B cell (primary cell): Measurements from ENCODE around the gene ELP1. TPM values are rescaled to one million over a fixed set of nuclear protein-coding genes. Genes with fewer than 3 reads are reported as not detected.

Experiments used
- ATAC-seq: fragments of 200-7000 bp; cut with Tn5 transposase; one replicate; pipeline ENCODE4 v1.10.0; 2021; ENCODE audit warnings: low read depth, mild to moderate bottlenecking, moderate number of reproducible peaks, moderate library complexity
- CTCF ChIA-PET: fragments of 350-600 bp; sonication (Branson Sonifier 250); formaldehyde crosslinking; loops from one replicate; lab custom pipeline; 2021; ENCODE audit warnings: antibody characterized with exemption, inconsistent platforms; lab: Charles Lee
- POLR2A ChIA-PET: fragments of 350-600 bp; sonication (Branson Sonifier 250); formaldehyde crosslinking; loops from one replicate; lab custom pipeline; 2021; ENCODE audit warnings: antibody characterized with exemption; lab: Charles Lee
- DNase-seq: peaks from one replicate; pipeline ENCODE4 v3.0.0; 2013
- H2AFZ ChIP-seq: 2 replicates; pipeline ENCODE4 v1.6.1; 2012; ENCODE audit warnings: mild to moderate bottlenecking, low read depth, low read length; ENCODE audit not compliant: insufficient read depth, poor library complexity, severe bottlenecking
- H3K27ac ChIP-seq, 2 donors: 1 replicate in 1 of 2; 2 replicates in 1 of 2; pipeline ENCODE4 v1.5.1; 2012 to 2013; ENCODE audit warnings: low read length in 2 of 2, mild to moderate bottlenecking in 2 of 2, moderate library complexity in 1 of 2
- H3K27me3 ChIP-seq, 4 experiments: fragments of 200-600 bp in 1 of 4; sonication (generic) in 1 of 4; replicated peaks in 1 of 4; 1 replicate in 2 of 4; 2 replicates in 2 of 4; pipeline versions ENCODE4 v1.6.1 to v1.7.0; 2013 to 2016; ENCODE audit warnings: low read length in 3 of 4, mild to moderate bottlenecking in 2 of 4, mixed read lengths in 1 of 4, moderate library complexity in 1 of 4; ENCODE audit not compliant: insufficient read depth in 4 of 4, control insufficient read depth in 3 of 4; ENCODE audit errors: control extremely low read depth in 1 of 4
- H3K36me3 ChIP-seq, 2 experiments: replicated peaks in 1 of 2; 1 replicate in 1 of 2; 2 replicates in 1 of 2; pipeline versions ENCODE4 v1.6.1 to v1.7.1; 2013; ENCODE audit warnings: low read length in 1 of 2; ENCODE audit not compliant: insufficient read depth in 2 of 2, control insufficient read depth in 1 of 2; ENCODE audit errors: control extremely low read depth in 1 of 2, extremely low read depth in 1 of 2
- H3K4me1 ChIP-seq, 2 donors: fragments of 200-600 bp in 1 of 2; sonication (generic) in 1 of 2; 1 replicate in 1 of 2; 2 replicates in 1 of 2; pipeline versions ENCODE4 v1.5.1 to v1.6.1; 2013 to 2017; ENCODE audit warnings: low read length in 2 of 2; ENCODE audit not compliant: control insufficient read depth in 2 of 2, insufficient read depth in 2 of 2
- H3K4me2 ChIP-seq: replicated peaks from 2 replicates; pipeline ENCODE3; 2012; ENCODE audit warnings: mild to moderate bottlenecking, low read depth, low read length; ENCODE audit not compliant: poor library complexity, severe bottlenecking
- H3K4me3 ChIP-seq, 5 experiments: fragments of 200-600 bp in 1 of 5; sonication (generic) in 1 of 5; 1 replicate in 3 of 5; 2 replicates in 2 of 5; pipeline versions ENCODE4 v1.5.1 to v1.7.0; 2011 to 2016; ENCODE audit warnings: low read length in 4 of 5, mild to moderate bottlenecking in 4 of 5, low read depth in 2 of 5, control low read depth in 1 of 5, moderate library complexity in 1 of 5; ENCODE audit not compliant: insufficient read depth in 1 of 5; ENCODE audit errors: control extremely low read depth in 1 of 5, extremely low read depth in 1 of 5
- H3K79me2 ChIP-seq: fragments of 200-600 bp; sonication (generic); one replicate; pipeline ENCODE4 v1.6.0; 2016; ENCODE audit warnings: low read length; ENCODE audit not compliant: control insufficient read depth, insufficient read depth
- H3K9ac ChIP-seq: fragments of 200-600 bp; sonication (generic); 2 replicates; pipeline ENCODE4 v1.6.1; 2017; ENCODE audit warnings: mild to moderate bottlenecking, low read length, moderate library complexity
- H3K9me3 ChIP-seq, 3 donors: one replicate each; pipeline versions ENCODE4 v1.6.1 to v1.7.1; 2013; ENCODE audit warnings: low read length in 2 of 3; ENCODE audit not compliant: control insufficient read depth in 2 of 3, insufficient read depth in 1 of 3; ENCODE audit errors: control extremely low read depth in 1 of 3
- H4K20me1 ChIP-seq: 2 replicates; pipeline ENCODE4 v1.6.0; 2012; ENCODE audit warnings: mild to moderate bottlenecking, low read length; ENCODE audit not compliant: insufficient read depth, control insufficient read depth, poor library complexity, severe bottlenecking
- H3K27ac Mint-ChIP-seq: one replicate; pipeline ENCODE4 v1.8.0; 2021; ENCODE audit warnings: mixed read lengths
- H3K27me3 Mint-ChIP-seq: one replicate; pipeline ENCODE4 v1.8.0; 2021; ENCODE audit warnings: mixed read lengths
- H3K4me1 Mint-ChIP-seq: one replicate; pipeline ENCODE4 v1.8.0; 2021; ENCODE audit warnings: mixed read lengths
- H3K4me3 Mint-ChIP-seq: one replicate; pipeline ENCODE4 v1.8.0; 2021; ENCODE audit warnings: mixed read lengths
- H3K9me3 Mint-ChIP-seq: one replicate; pipeline ENCODE4 v1.8.0; 2022; ENCODE audit warnings: mixed read lengths; ENCODE audit not compliant: insufficient read depth
- CTCF ChIP-seq: fragments of 200-600 bp; IDR thresholded peaks from one replicate; pipeline ENCODE4 v1.8.0; 2022; ENCODE audit warnings: antibody characterized with exemption, mild to moderate bottlenecking
- EZH2 ChIP-seq: IDR thresholded peaks from 2 replicates; pipeline ENCODE4 v1.6.1; 2012; ENCODE audit warnings: borderline replicate concordance, low read depth, mild to moderate bottlenecking, moderate library complexity, low read length; ENCODE audit not compliant: insufficient read depth, poor library complexity, severe bottlenecking
- WGBS: methylation state at CpG from one replicate; pipeline ENCODE4 v1.1.5; 2013; ENCODE audit warnings: missing lambda C conversion rate; ENCODE audit not compliant: insufficient coverage; 5-methylcytosine and 5-hydroxymethylcytosine counted together
- intact Hi-C: fragments of 100-400 bp; cut with micrococcal nuclease; formaldehyde crosslinking; loops from one replicate; pipeline ENCODE4 v1.10.0; 2022
- polyA plus RNA-seq: library from polyadenylated mRNA; depleted of rRNA; stranded (reverse); fragments of >200 nt; gene quantifications from 2 replicates; pipeline ENCODE4 v1.2.3, GENCODE V29; 2012
- total RNA-seq, 2 donors: library from RNA; stranded (reverse); fragments of 120-200 nt in 1 of 2; gene quantifications; 1 replicate in 1 of 2; 2 replicates in 1 of 2; pipeline versions ENCODE4 v1.2.3 to v1.2.4, GENCODE V29; 2013 to 2022

The ELP1 gene
- total and polyA plus RNA-seq, 2 donors (not counting 1 experiment from before 2014, with no cell fraction given), result 20.8 to 29.4 TPM

GRCh38 chr9:108910914-108911313, 23.0 kb downstream of the ELP1 start:
- no peak for DNase-seq
- no peaks in the 10 kb centered on the region for H3K27me3 ChIP-seq
- no peak overlapping the region for H3K4me3 ChIP-seq
- H3K9ac ChIP-seq, result no peak overlapping the region
- H3K36me3 ChIP-seq, result peaks cover 2 to 83% of the 10 kb centered on the region in 2 experiments
- no peaks in the 10 kb centered on the region for H3K79me2 ChIP-seq
- H3K27ac ChIP-seq, result no peak overlapping the region
- H3K4me1 Mint-ChIP-seq, result no peaks in the 10 kb centered on the region
- CTCF ChIA-PET, result no interaction called here
- H3K4me1 ChIP-seq, result no peaks in the 10 kb centered on the region
- WGBS, result no CpG with 5 or more reads among the region's 2 CpGs
- H3K4me3 Mint-ChIP-seq, result no peak overlapping the region
- no peak for ATAC-seq
- intact Hi-C loops, result no loop called here
- H3K27ac Mint-ChIP-seq, result no peak overlapping the region
- no peak overlapping the region for H2AFZ ChIP-seq
- H4K20me1 ChIP-seq, result no peaks in the 10 kb centered on the region
- no peak overlapping the region for H3K4me2 ChIP-seq
- POLR2A ChIA-PET, result no interaction called here
- no peak for TF ChIP-seq EZH2
- no peak for TF ChIP-seq CTCF
- no peaks in the 10 kb centered on the region for H3K9me3 ChIP-seq
- H3K9me3 Mint-ChIP-seq, result no peaks in the 10 kb centered on the region
- no peaks in the 10 kb centered on the region for H3K27me3 Mint-ChIP-seq

- TF ChIP-seq CTCF (no peak), EZH2 (no peak)
- Histone ChIP-seq H3K4me2 (no peak overlapping the region), H3K4me3 (no peak overlapping the region), H3K36me3 (peaks cover 2 to 84% of the 10 kb centered on the region in 2 experiments), H3K79me2 (no peaks in the 10 kb centered on the region), H3K4me1 (no peaks in the 10 kb centered on the region), H3K9me3 (no peaks in the 10 kb centered on the region), H3K9ac (no peak overlapping the region), H3K27ac (no peak overlapping the region), H3K27me3 (no peaks in the 10 kb centered on the region), H4K20me1 (no peaks in the 10 kb centered on the region), H2AFZ (no peak overlapping the region)
- H3K4me3 Mint-ChIP-seq, result no peak overlapping the region
- H3K9me3 Mint-ChIP-seq, result no peaks in the 10 kb centered on the region
- no peaks in the 10 kb centered on the region for H3K4me1 Mint-ChIP-seq
- ChIA-PET POLR2A (no interaction called here), CTCF (no interaction called here)
- DNase-seq, result no peak
- H3K27me3 Mint-ChIP-seq, result no peaks in the 10 kb centered on the region
- intact Hi-C loops, result no loop called here
- no peak overlapping the region for H3K27ac Mint-ChIP-seq
- ATAC-seq, result no peak
These were observed 23.5 kb downstream of the ELP1 start for GRCh38 chr9:108910402-108910801.
